Keratinocyte (primary cell): Measurements from ENCODE around the gene HABP2. TPM values are rescaled to one million over a fixed set of nuclear protein-coding genes. Genes with fewer than 3 reads are reported as not detected.
A peak's percentile ranks its signal among the peaks of the same experiment; 100 is the strongest.

Source experiments
- DNase-seq: peaks from one replicate; pipeline ENCODE4 v3.0.0-alpha.2; 2011; ENCODE audit warnings: low read depth, missing footprints, low spot score
- FAIRE-seq: peaks from 2 replicates; lab custom pipeline; 2011; peaks lifted over from hg19 to GRCh38; lab: Jason Lieb, UNC
- H2AFZ ChIP-seq: 2 replicates; pipeline ENCODE4 v1.6.0; 2012; ENCODE audit warnings: low read length, control low read depth, inconsistent platforms; ENCODE audit not compliant: control insufficient read depth
- H3K27ac ChIP-seq: 2 replicates; pipeline ENCODE4 v1.5.1; 2011; ENCODE audit warnings: low read length; ENCODE audit not compliant: control insufficient read depth, insufficient read depth
- H3K27me3 ChIP-seq: 3 replicates; pipeline ENCODE4 v1.6.0; 2011; ENCODE audit warnings: low read length; ENCODE audit not compliant: control insufficient read depth, insufficient read depth; ENCODE audit errors: extremely low read depth
- H3K36me3 ChIP-seq, 2 experiments: 2 replicates in 1 of 2; 3 replicates in 1 of 2; pipeline ENCODE4 v1.5.1; 2011; ENCODE audit warnings: low read length in 2 of 2, mild to moderate bottlenecking in 1 of 2; ENCODE audit not compliant: control insufficient read depth in 2 of 2, insufficient read depth in 2 of 2; ENCODE audit errors: extremely low read depth in 1 of 2
- H3K4me1 ChIP-seq: 3 replicates; pipeline ENCODE4 v1.5.1; 2011; ENCODE audit warnings: low read length; ENCODE audit not compliant: control insufficient read depth, insufficient read depth; ENCODE audit errors: extremely low read depth
- H3K4me2 ChIP-seq: 3 replicates; pipeline ENCODE4 v1.6.0; 2011; ENCODE audit warnings: low read depth, low read length; ENCODE audit not compliant: control insufficient read depth, insufficient read depth; ENCODE audit errors: extremely low read depth
- H3K4me3 ChIP-seq, 3 experiments: fragments of 200-600 bp in 1 of 3; sonication (generic) in 1 of 3; 2 replicates in 2 of 3; 3 replicates in 1 of 3; pipeline ENCODE4 v1.5.1; 2011 to 2016; ENCODE audit warnings: low read length in 3 of 3, mild to moderate bottlenecking in 3 of 3, control low read depth in 2 of 3, inconsistent platforms in 1 of 3, low read depth in 1 of 3, mixed read lengths in 1 of 3, mixed run types in 1 of 3, moderate library complexity in 1 of 3; ENCODE audit not compliant: control insufficient read depth in 2 of 3, insufficient read depth in 2 of 3; ENCODE audit errors: extremely low read depth in 1 of 3
- H3K79me2 ChIP-seq: 2 replicates; pipeline ENCODE4 v1.6.0; 2012; ENCODE audit warnings: low read length; ENCODE audit not compliant: control insufficient read depth, insufficient read depth
- H3K9ac ChIP-seq: 3 replicates; pipeline ENCODE4 v1.6.0; 2011; ENCODE audit warnings: low read length; ENCODE audit not compliant: control insufficient read depth, insufficient read depth; ENCODE audit errors: extremely low read depth
- H3K9me1 ChIP-seq: 3 replicates; pipeline ENCODE4 v1.6.0; 2011; ENCODE audit warnings: low read length; ENCODE audit not compliant: control insufficient read depth, insufficient read depth; ENCODE audit errors: extremely low read depth
- H3K9me3 ChIP-seq: 2 replicates; pipeline ENCODE4 v1.5.1; 2012; ENCODE audit warnings: low read depth, low read length; ENCODE audit not compliant: control insufficient read depth
- H4K20me1 ChIP-seq: 3 replicates; pipeline ENCODE4 v1.6.0; 2011; ENCODE audit warnings: low read length; ENCODE audit not compliant: control insufficient read depth, insufficient read depth; ENCODE audit errors: extremely low read depth
- EZH2 ChIP-seq: IDR thresholded peaks from one replicate; pipeline ENCODE4 v1.6.1; 2012; ENCODE audit warnings: inconsistent platforms, mild to moderate bottlenecking, low read length, moderate library complexity
- dilution Hi-C: fragments of 300-500 bp; cut with MboI; formaldehyde crosslinking; loops from one replicate; pipeline ENCODE4 v1.7.0; 2020; ENCODE audit warnings: low sequenced_read_pairs; ENCODE audit not compliant: extremely low pct_ligation_motif_present
- polyA plus RNA-seq, 5 experiments: library from polyadenylated mRNA; depleted of rRNA in 3 of 5; stranded (reverse) in 3 of 5; stranded (forward) in 1 of 5; unstranded in 1 of 5; fragments of >200 nt; gene quantifications; 1 replicate in 1 of 5; 2 replicates in 3 of 5; 3 replicates in 1 of 5; pipeline versions ENCODE4 v1.2.1 to v1.2.3, GENCODE V29; 2011 to 2012; ENCODE audit warnings: missing spikeins in 2 of 5, low read depth in 1 of 5, low replicate concordance in 1 of 5
- TF ChIP-seq, protein P1 (sequence below), 3 experiments: IDR thresholded peaks in 1 of 3; conservative IDR thresholded peaks in 1 of 3; optimal IDR thresholded peaks in 1 of 3; 2 replicates in 2 of 3; 3 replicates in 1 of 3; pipeline versions ENCODE3 to v1.5.1; 2011; ENCODE audit warnings: low read length in 3 of 3, mild to moderate bottlenecking in 3 of 3, moderate library complexity in 2 of 3, control low read depth in 1 of 3, inconsistent platforms in 1 of 3; ENCODE audit not compliant: insufficient read depth in 2 of 3; ENCODE audit errors: extremely low read depth in 1 of 3

The HABP2 gene
- polyA plus RNA-seq, 1 donor (not counting 4 experiments of a cell fraction or from before 2014, with no cell fraction given): not detected

GRCh38 chr10:113610631-113611601, 58.1 kb downstream of the HABP2 start:
- Histone ChIP-seq H3K4me2 (peak overlapping the region; percentile 23), H3K4me1 (no peaks in the 10 kb centered on the region), H3K4me3 (no peak overlapping the region), H2AFZ (peak overlapping the region; percentile 24), H3K79me2 (no peaks in the 10 kb centered on the region), H3K9me3 (no peaks in the 10 kb centered on the region), H3K27ac (no peak overlapping the region), H3K27me3 (no peaks in the 10 kb centered on the region), H4K20me1 (no peaks in the 10 kb centered on the region), H3K36me3 (no peaks in the 10 kb centered on the region), H3K9ac (no peak overlapping the region), H3K9me1 (no peaks in the 10 kb centered on the region)
- dilution Hi-C loops: no loop called here
- no peak for DNase-seq
- no peak for TF ChIP-seq EZH2
- TF ChIP-seq, protein P1, sequence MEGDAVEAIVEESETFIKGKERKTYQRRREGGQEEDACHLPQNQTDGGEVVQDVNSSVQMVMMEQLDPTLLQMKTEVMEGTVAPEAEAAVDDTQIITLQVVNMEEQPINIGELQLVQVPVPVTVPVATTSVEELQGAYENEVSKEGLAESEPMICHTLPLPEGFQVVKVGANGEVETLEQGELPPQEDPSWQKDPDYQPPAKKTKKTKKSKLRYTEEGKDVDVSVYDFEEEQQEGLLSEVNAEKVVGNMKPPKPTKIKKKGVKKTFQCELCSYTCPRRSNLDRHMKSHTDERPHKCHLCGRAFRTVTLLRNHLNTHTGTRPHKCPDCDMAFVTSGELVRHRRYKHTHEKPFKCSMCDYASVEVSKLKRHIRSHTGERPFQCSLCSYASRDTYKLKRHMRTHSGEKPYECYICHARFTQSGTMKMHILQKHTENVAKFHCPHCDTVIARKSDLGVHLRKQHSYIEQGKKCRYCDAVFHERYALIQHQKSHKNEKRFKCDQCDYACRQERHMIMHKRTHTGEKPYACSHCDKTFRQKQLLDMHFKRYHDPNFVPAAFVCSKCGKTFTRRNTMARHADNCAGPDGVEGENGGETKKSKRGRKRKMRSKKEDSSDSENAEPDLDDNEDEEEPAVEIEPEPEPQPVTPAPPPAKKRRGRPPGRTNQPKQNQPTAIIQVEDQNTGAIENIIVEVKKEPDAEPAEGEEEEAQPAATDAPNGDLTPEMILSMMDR (optimal IDR thresholded peaks at IDR 0.05 in 1 of 3, IDR thresholded peaks at IDR 0.05 in 1 of 3, conservative IDR thresholded peaks at IDR 0.05 in 1 of 3; ENCODE audit: extremely low read depth in 1 of 3, insufficient read depth in 2 of 3, low read length in 3 of 3): no peak
- no peak for FAIRE-seq

DNA sequence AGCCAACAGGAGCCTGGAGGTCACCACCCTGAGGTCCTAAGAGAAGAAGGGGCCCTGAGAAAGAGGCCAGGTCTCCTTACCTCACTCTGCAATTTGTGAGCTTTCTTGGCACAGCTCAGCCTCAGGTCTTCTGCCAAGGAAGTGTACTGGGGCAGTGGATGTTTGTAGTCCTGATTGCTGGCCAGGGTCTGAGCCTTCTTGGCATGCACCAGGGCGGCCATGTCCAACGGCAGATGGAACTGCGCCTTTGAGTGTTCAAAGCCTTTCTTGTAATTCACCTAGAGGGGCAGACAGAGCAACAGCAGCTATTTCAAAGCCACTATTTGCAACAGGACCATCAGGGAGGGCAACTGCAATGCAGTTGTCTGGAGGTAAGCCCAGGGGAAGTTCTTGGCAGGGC, 59.3 kb downstream of the HABP2 start:
- Histone ChIP-seq H3K79me2 (no peaks in the 10 kb centered on the region), H3K27ac (no peak overlapping the region), H3K9me3 (no peaks in the 10 kb centered on the region), H3K9ac (no peak overlapping the region), H3K4me1 (no peaks in the 10 kb centered on the region), H2AFZ (no peak overlapping the region), H3K4me2 (no peak overlapping the region), H3K36me3 (no peaks in the 10 kb centered on the region), H4K20me1 (no peaks in the 10 kb centered on the region), H3K27me3 (peaks cover 5% of the 10 kb centered on the region), H3K9me1 (no peaks in the 10 kb centered on the region), H3K4me3 (no peak overlapping the region)
- FAIRE-seq (no peak), DNase-seq (no peak)
- dilution Hi-C loops: no loop called here
- TF ChIP-seq EZH2: no peak
- TF ChIP-seq, protein P1 (optimal IDR thresholded peaks at IDR 0.05 in 1 of 3, IDR thresholded peaks at IDR 0.05 in 1 of 3, conservative IDR thresholded peaks at IDR 0.05 in 1 of 3; ENCODE audit: extremely low read depth in 1 of 3, insufficient read depth in 2 of 3, low read length in 3 of 3): no peak
